ENCODE results near the gene TRIM59. TPM values are rescaled to one million over a fixed set of nuclear protein-coding genes. Genes with fewer than 3 reads are reported as not detected.

Gene TRIM59
- total and polyA plus RNA-seq, 8 donors: 0.53 to 3.3 (median 1.5) TPM

- H3K4me1 ChIP-seq: no peaks in the 10 kb centered on the region
- DNase-seq: no peak
- no peak for FAIRE-seq
- no peak for TF ChIP-seq CTCF (IDR thresholded peaks at IDR 0.05)
- intact Hi-C loops (cut with DNase I): no loop called here
- no peak overlapping the region for H3K27ac ChIP-seq
- ATAC-seq: no peak
- WGBS, 2 donors: 97 to 100% methylated on average over 2 of the region's 2 CpGs
- no peaks in the 10 kb centered on the region for H3K9me3 ChIP-seq
- H3K36me3 ChIP-seq: peaks cover 0 to 23% (median 18%) of the 10 kb centered on the region in 3 donors
- no peaks in the 10 kb centered on the region for H3K27me3 ChIP-seq
- no peak overlapping the region for H3K4me3 ChIP-seq
Observed at GRCh38 chr3:160435095-160435494, 14.5 kb downstream of the TRIM59 start.

- intact Hi-C loops (cut with DNase I): no loop called here
- ATAC-seq (no peak), DNase-seq (no peak), FAIRE-seq (no peak)
- H3K36me3 ChIP-seq: peaks cover 0 to 23% (median 18%) of the 10 kb centered on the region in 3 donors
- no peak overlapping the region for H3K27ac ChIP-seq
- no peaks in the 10 kb centered on the region for H3K9me3 ChIP-seq
- WGBS, 2 donors: 55 to 57% methylated on average over 2 of the region's 2 CpGs
- H3K4me3 ChIP-seq: no peak overlapping the region
- H3K4me1 ChIP-seq: no peaks in the 10 kb centered on the region
- TF ChIP-seq CTCF (IDR thresholded peaks at IDR 0.05): no peak
- H3K27me3 ChIP-seq: no peaks in the 10 kb centered on the region
Observed at GRCh38 chr3:160434071-160434470, 15.5 kb downstream of the TRIM59 start.

- no peaks in the 10 kb centered on the region for H3K9me3 ChIP-seq
- H3K4me3 ChIP-seq: no peak overlapping the region
- peaks cover 0 to 24% (median 21%) of the 10 kb centered on the region in 3 donors for H3K36me3 ChIP-seq
- 94 to 96% methylated on average over 11 of the region's 11 CpGs for WGBS, 2 donors
- intact Hi-C loops (cut with DNase I): no loop called here
- H3K27ac ChIP-seq: no peak overlapping the region
- DNase-seq (no peak), ATAC-seq (no peak), FAIRE-seq (no peak)
- TF ChIP-seq CTCF (IDR thresholded peaks at IDR 0.05): no peak
- H3K27me3 ChIP-seq: no peaks in the 10 kb centered on the region
- H3K4me1 ChIP-seq: no peaks in the 10 kb centered on the region
Observed at GRCh38 chr3:160427832-160428424, 21.7 kb downstream of the TRIM59 start.

- intact Hi-C loops (cut with DNase I): loop anchor here in 2 of 3 donors (5.0 to 10.0 kb wide), 3 partner anchors 253 to 383 kb away; no protein-coding TSS in a partner anchor
- peaks cover 0 to 12% (median 0%) of the 10 kb centered on the region in 3 donors for H3K36me3 ChIP-seq
- WGBS, 2 donors: 59 to 78% methylated on average over 3 of the region's 3 CpGs
- no peaks in the 10 kb centered on the region for H3K9me3 ChIP-seq
- DNase-seq: no peak
- no peak overlapping the region for H3K27ac ChIP-seq
- H3K4me1 ChIP-seq: no peaks in the 10 kb centered on the region
- no peaks in the 10 kb centered on the region for H3K27me3 ChIP-seq
- no peak for ATAC-seq
- no peak for TF ChIP-seq CTCF (IDR thresholded peaks at IDR 0.05)
- no peak overlapping the region for H3K4me3 ChIP-seq
- FAIRE-seq: no peak
Observed at GRCh38 chr3:160417311-160417710, 32.3 kb downstream of the TRIM59 start.

- intact Hi-C loops (cut with DNase I): loop anchor here in 1 of 3 donors (10.0 kb wide), 2 partner anchors 249 to 379 kb away; no protein-coding TSS in a partner anchor
- peak; percentile 94 for FAIRE-seq
- ATAC-seq: peak; percentile 70 to 95 (median 92)
Observed at GRCh38 chr3:160413613-160414248, 35.9 kb downstream of the TRIM59 start.

More at GRCh38 chr3:160413613-160414248, 35.9 kb downstream of the TRIM59 start:
- Histone ChIP-seq H3K27me3 (no peaks in the 10 kb centered on the region), H3K9me3 (no peaks in the 10 kb centered on the region), H3K4me3 (no peak overlapping the region), H3K4me1 (no peaks in the 10 kb centered on the region), H3K36me3 (peaks cover 0 to 7% (median 0%) of the 10 kb centered on the region in 3 donors), H3K27ac (no peak overlapping the region)
- peak; percentile 56 to 84 (median 72) for TF ChIP-seq CTCF (IDR thresholded peaks at IDR 0.05)
- 36 to 37% methylated on average over 3 of the region's 3 CpGs for WGBS, 2 donors
- peak in 4 of 6 donors; percentile 48 to 72 (median 50) for DNase-seq
